GM18508 (cell line): ENCODE data around the gene TCF4.

Experiments used
- ATAC-seq: cut with Tn5 transposase; IDR thresholded peaks from one replicate; pipeline ENCODE4 v1.9.1; 2021; ENCODE audit warnings: moderate number of reproducible peaks; ENCODE audit not compliant: insufficient read depth, unreplicated experiment

The TCF4 gene

GRCh38 chr18:55286257-55286825, 301.7 kb downstream of the TCF4 start:
- ATAC-seq, result no peak

- ATAC-seq, result no peak
Observed at GRCh38 chr18:55284614-55285013, 303.4 kb downstream of the TCF4 start.

GRCh38 chr18:55283309-55283708, 304.7 kb downstream of the TCF4 start:
- ATAC-seq, result no peak

- no peak for ATAC-seq
Observed at GRCh38 chr18:55280503-55280902, 307.5 kb downstream of the TCF4 start.

- ATAC-seq, result no peak
Observed at GRCh38 chr18:55275039-55275901, 312.7 kb downstream of the TCF4 start.

- no peak for ATAC-seq
Observed at GRCh38 chr18:55272510-55273243, 315.3 kb downstream of the TCF4 start.

GRCh38 chr18:55269622-55270021, 318.4 kb downstream of the TCF4 start:
- ATAC-seq, result no peak

GRCh38 chr18:55268628-55269275, 319.2 kb downstream of the TCF4 start:
- peak; percentile 29 for ATAC-seq

- ATAC-seq, result peak; percentile 75
Observed at GRCh38 chr18:55268151-55268601, 319.8 kb downstream of the TCF4 start.

GRCh38 chr18:55266981-55267380, 321.0 kb downstream of the TCF4 start:
- no peak for ATAC-seq

- peak; percentile 31 for ATAC-seq
Observed at GRCh38 chr18:55265984-55266383, 322.0 kb downstream of the TCF4 start.

- no peak for ATAC-seq
Observed at GRCh38 chr18:55265130-55265675, 322.8 kb downstream of the TCF4 start.

GRCh38 chr18:55264108-55264507, 323.9 kb downstream of the TCF4 start:
- ATAC-seq, result no peak

- ATAC-seq, result no peak
Observed at GRCh38 chr18:55262021-55262560, 325.9 kb downstream of the TCF4 start.

- ATAC-seq, result no peak
Observed at GRCh38 chr18:55261253-55261652, 326.7 kb downstream of the TCF4 start.

GRCh38 chr18:55258088-55258487, 329.9 kb downstream of the TCF4 start:
- no peak for ATAC-seq

GRCh38 chr18:55256929-55257289, 331.1 kb downstream of the TCF4 start:
- no peak for ATAC-seq

GRCh38 chr18:55256226-55256928, 331.6 kb downstream of the TCF4 start:
- no peak for ATAC-seq

GRCh38 chr18:55253814-55254213, 334.2 kb downstream of the TCF4 start:
- ATAC-seq, result no peak

GRCh38 chr18:55252901-55253300, 335.1 kb downstream of the TCF4 start:
- peak; percentile 34 for ATAC-seq
